Gastrocnemius medialis (tissue), 4 donors: ENCODE results near the gene ATP4B. TPM values are rescaled to one million over a fixed set of nuclear protein-coding genes. Genes with fewer than 3 reads are reported as not detected.

ENCODE experiments used
- ATAC-seq, 2 donors: fragments of 150-250 bp; one replicate each; pipeline ENCODE4 v1.9.1; 2016
- DNase-seq, 2 donors: peaks; one replicate each; pipeline ENCODE4 v3.0.0-alpha.2; 2019
- H3K27ac ChIP-seq, 4 donors: fragments of 200-600 bp; sonication (generic); 1 replicate in 1 of 4; 2 replicates in 3 of 4; pipeline ENCODE4 v1.5.1; 2016 to 2018; ENCODE audit warnings: mild to moderate bottlenecking in 2 of 4, moderate library complexity in 1 of 4
- H3K27me3 ChIP-seq, 3 donors: fragments of 200-600 bp; sonication (generic) in 2 of 3; 1 replicate in 1 of 3; 2 replicates in 2 of 3; pipeline versions ENCODE4 v1.5.1 to v1.6.0; 2016 to 2019; ENCODE audit warnings: mild to moderate bottlenecking in 1 of 3, moderate library complexity in 1 of 3
- H3K36me3 ChIP-seq, 2 donors: fragments of 200-600 bp; sonication (generic) in 1 of 2; one replicate each; pipeline ENCODE4 v1.5.1; 2017 to 2018
- H3K4me1 ChIP-seq, 2 donors: fragments of 200-600 bp; sonication (generic) in 1 of 2; one replicate each; pipeline ENCODE4 v1.5.1; 2016 to 2017; ENCODE audit warnings: mild to moderate bottlenecking in 2 of 2
- H3K4me3 ChIP-seq, 4 donors: fragments of 200-600 bp; sonication (generic) in 3 of 4; 1 replicate in 1 of 4; 2 replicates in 3 of 4; pipeline ENCODE4 v1.5.1; 2016 to 2019; ENCODE audit warnings: mild to moderate bottlenecking in 2 of 4
- H3K9me3 ChIP-seq, 3 donors: fragments of 200-600 bp; sonication (generic) in 2 of 3; 1 replicate in 1 of 3; 2 replicates in 2 of 3; pipeline ENCODE4 v1.5.1; 2016 to 2019
- POLR2A ChIP-seq, 2 donors: fragments of 450-650 bp; IDR thresholded peaks; one replicate each; pipeline ENCODE4 v1.6.1; 2017; ENCODE audit warnings: antibody characterized with exemption in 2 of 2, mild to moderate bottlenecking in 2 of 2, moderate library complexity in 2 of 2
- in situ Hi-C, 4 donors: fragments of 200-750 bp; cut with MboI; loops; one replicate each; pipeline versions ENCODE4 v1.15.0 to v1.8.0; 2017; ENCODE audit warnings: low sequenced_read_pairs in 4 of 4
- intact Hi-C: fragments of 100-400 bp; cut with DNase I; formaldehyde crosslinking; loops from one replicate; pipeline ENCODE4 v1.15.1; 2023; ENCODE audit warnings: low total_unique reads
- total RNA-seq, 4 donors: library from RNA; depleted of rRNA; stranded (reverse); fragments of >200 nt; gene quantifications; one replicate each; pipeline versions ENCODE4 v1.1.0 to v1.2.3, GENCODE V29; 2016
- TF ChIP-seq, protein P1 (sequence below), 5 experiments: fragments of 450-650 bp in 3 of 5; fragments of 200-600 bp in 2 of 5; sonication (generic) in 2 of 5; IDR thresholded peaks in 4 of 5; conservative IDR thresholded peaks in 1 of 5; 1 replicate in 4 of 5; 2 replicates in 1 of 5; pipeline ENCODE4 v1.5.1; 2016 to 2019; ENCODE audit warnings: antibody characterized with exemption in 5 of 5, mild to moderate bottlenecking in 3 of 5, moderate library complexity in 3 of 5

ATP4B gene
- total RNA-seq, 4 donors from 2014 or later: not detected

DNA sequence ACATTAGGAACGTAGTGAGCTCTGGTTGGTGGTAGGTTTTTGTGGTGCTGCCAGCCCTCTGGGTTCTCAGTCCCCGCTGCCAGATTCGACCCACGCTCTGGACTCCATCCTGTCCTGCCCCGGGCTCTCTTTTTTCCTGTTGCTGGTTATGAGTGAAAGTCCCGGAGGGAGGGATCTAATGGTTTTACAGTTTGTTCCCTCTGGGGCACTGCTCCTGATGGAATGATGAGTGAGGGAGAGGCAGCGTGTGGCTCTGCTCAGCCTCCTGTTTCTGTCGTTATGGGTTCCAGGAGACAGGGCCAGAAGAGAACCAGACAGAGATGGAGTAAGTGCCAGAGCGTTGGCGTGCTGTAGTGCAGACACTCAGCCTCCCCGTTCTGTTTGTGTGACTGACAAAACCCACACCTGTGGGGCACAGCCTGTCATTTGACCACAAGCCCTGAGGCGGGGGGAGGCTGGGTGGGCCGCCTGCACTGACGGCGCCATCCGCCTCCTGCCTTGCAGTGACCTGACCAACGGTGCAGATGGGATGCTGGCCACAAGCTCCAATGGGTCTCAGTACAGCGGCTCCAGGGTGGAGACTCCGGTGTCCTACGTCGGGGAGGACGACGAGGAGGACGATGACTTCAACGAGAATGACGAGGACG lies 18.3 kb downstream of the ATP4B start:
- no peak for TF ChIP-seq POLR2A (IDR thresholded peaks at IDR 0.05)
- TF ChIP-seq, protein P1, sequence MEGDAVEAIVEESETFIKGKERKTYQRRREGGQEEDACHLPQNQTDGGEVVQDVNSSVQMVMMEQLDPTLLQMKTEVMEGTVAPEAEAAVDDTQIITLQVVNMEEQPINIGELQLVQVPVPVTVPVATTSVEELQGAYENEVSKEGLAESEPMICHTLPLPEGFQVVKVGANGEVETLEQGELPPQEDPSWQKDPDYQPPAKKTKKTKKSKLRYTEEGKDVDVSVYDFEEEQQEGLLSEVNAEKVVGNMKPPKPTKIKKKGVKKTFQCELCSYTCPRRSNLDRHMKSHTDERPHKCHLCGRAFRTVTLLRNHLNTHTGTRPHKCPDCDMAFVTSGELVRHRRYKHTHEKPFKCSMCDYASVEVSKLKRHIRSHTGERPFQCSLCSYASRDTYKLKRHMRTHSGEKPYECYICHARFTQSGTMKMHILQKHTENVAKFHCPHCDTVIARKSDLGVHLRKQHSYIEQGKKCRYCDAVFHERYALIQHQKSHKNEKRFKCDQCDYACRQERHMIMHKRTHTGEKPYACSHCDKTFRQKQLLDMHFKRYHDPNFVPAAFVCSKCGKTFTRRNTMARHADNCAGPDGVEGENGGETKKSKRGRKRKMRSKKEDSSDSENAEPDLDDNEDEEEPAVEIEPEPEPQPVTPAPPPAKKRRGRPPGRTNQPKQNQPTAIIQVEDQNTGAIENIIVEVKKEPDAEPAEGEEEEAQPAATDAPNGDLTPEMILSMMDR (IDR thresholded peaks at IDR 0.05 in 4 of 5, conservative IDR thresholded peaks at IDR 0.05 in 1 of 5): no peak
- no peak overlapping the region for H3K4me3 ChIP-seq
- H3K9me3 ChIP-seq: no peaks in the 10 kb centered on the region
- intact Hi-C loops (no loop called here), in situ Hi-C loops (no loop called here)
- DNase-seq: no peak
- H3K36me3 ChIP-seq: peaks cover 0 to 57% of the 10 kb centered on the region in 2 donors
- H3K27me3 ChIP-seq: no peaks in the 10 kb centered on the region
- H3K27ac ChIP-seq: no peak overlapping the region
- no peaks in the 10 kb centered on the region for H3K4me1 ChIP-seq
- ATAC-seq: no peak

DNA sequence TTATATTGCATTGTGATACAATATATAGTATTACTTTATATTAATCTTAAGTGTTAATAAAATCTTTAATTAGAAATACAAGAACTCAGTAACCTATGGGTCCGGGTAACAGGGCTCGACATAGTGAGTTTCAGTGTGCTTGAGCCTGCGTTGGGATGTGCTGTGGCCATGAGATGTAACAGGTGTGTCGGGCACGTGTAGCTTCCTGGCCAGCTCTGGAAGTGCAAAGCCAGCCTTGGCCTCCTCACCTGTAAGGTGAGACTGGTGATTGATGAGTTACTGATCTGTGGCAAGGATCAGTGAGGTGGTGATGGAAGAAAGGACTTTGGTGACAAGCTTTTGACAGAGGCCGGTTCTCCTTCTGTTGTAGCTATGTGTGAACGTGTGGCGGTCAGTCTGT lies 19.2 kb downstream of the ATP4B start:
- Histone ChIP-seq H3K36me3 (peaks cover 0 to 66% of the 10 kb centered on the region in 2 donors), H3K4me1 (no peaks in the 10 kb centered on the region), H3K27ac (no peak overlapping the region), H3K9me3 (no peaks in the 10 kb centered on the region), H3K27me3 (no peaks in the 10 kb centered on the region), H3K4me3 (no peak overlapping the region)
- intact Hi-C loops: no loop called here
- DNase-seq: no peak
- in situ Hi-C loops: no loop called here
- TF ChIP-seq, protein P1 (IDR thresholded peaks at IDR 0.05 in 4 of 5, conservative IDR thresholded peaks at IDR 0.05 in 1 of 5): no peak
- no peak for TF ChIP-seq POLR2A (IDR thresholded peaks at IDR 0.05)
- no peak for ATAC-seq

DNA sequence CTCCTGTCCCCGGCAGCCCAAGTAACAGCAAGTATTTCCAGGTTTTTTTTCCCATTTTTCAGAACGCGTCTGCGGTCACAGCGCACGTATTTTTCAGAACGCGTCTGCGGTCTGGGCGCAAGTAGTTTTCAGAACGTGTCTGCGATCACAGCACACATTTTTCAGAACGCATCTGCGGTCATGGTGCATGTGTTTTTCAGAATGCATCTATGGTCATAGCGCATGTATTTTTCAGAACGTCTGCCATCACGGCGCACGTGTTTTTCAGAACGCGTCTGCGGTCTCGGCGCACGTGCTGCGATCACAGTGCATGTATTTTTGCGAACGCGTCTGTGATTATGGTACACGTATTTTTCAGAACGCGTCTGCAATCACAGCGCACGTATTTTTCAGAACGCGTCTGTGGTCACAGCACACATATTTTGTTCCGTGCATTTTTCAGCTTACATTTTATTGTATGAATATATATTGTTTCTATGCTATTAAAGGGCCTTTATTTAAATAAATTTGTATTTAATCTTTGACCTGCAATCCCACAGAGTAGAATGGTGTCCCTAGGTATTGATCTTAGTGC lies 19.7 kb downstream of the ATP4B start:
- Histone ChIP-seq H3K27ac (no peak overlapping the region), H3K4me1 (no peaks in the 10 kb centered on the region), H3K4me3 (no peak overlapping the region), H3K9me3 (no peaks in the 10 kb centered on the region), H3K27me3 (no peaks in the 10 kb centered on the region), H3K36me3 (peaks cover 0 to 68% of the 10 kb centered on the region in 2 donors)
- ATAC-seq: no peak
- no peak for DNase-seq
- in situ Hi-C loops (no loop called here), intact Hi-C loops (no loop called here)
- TF ChIP-seq POLR2A (IDR thresholded peaks at IDR 0.05): no peak
- TF ChIP-seq, protein P1 (IDR thresholded peaks at IDR 0.05 in 4 of 5, conservative IDR thresholded peaks at IDR 0.05 in 1 of 5): no peak

DNA sequence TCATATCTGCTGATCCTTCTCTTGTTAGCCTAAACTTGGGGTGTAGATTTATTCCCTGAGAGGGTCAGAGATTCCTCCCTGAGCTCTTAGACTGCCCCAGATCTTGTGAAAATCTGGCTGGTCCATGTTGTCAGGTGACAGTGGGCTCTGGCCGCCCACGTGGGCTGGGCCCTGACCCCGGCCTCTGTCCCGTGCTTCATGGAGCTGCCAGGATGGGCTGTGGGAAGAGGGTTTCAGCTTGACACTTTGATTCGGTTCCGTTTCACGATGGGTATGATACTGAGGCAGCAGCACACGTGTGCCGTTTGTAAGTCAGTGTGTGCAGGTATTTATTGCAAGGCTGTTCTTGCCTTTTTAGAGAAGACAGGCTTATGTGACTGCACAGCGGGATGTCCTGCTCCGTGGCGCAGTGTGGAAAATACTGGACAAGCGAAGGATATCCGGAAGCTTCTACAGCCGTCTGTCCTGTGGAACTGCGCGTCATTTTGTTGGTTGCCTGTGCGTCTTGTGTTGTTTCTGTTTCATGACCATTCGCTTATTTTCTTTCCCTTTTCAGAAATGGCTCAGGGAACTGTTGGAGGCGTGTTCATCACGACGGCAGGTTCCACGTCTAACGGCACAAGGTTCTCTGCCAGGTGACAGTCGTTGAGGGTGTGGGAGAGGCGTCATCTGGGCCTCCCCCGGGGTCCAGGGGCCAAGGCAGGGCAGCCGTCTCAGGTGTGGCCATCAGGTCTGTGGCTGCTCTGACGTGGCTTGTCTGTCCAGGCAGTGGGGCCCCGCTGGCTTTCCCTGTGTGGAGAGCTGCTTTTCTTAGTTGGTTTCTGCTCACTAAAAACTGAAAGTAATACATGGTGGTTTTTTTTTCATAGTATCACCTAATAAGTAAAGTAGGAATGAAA lies 20.5 kb downstream of the ATP4B start:
- H3K4me1 ChIP-seq: no peaks in the 10 kb centered on the region
- intact Hi-C loops: no loop called here
- H3K27ac ChIP-seq: no peak overlapping the region
- H3K4me3 ChIP-seq: no peak overlapping the region
- DNase-seq (no peak), ATAC-seq (no peak)
- H3K36me3 ChIP-seq: peaks cover 0 to 68% of the 10 kb centered on the region in 2 donors
- TF ChIP-seq POLR2A (IDR thresholded peaks at IDR 0.05): no peak
- TF ChIP-seq, protein P1 (IDR thresholded peaks at IDR 0.05 in 4 of 5, conservative IDR thresholded peaks at IDR 0.05 in 1 of 5): no peak
- no peaks in the 10 kb centered on the region for H3K9me3 ChIP-seq
- H3K27me3 ChIP-seq: no peaks in the 10 kb centered on the region
- in situ Hi-C loops: no loop called here
